Suppressor macrophage (primary cell): ENCODE measurements around the gene TPSG1.
"Not testable (repeated sequence)": the region's sequence is repeated elsewhere in the genome, so short reads cannot be mapped to it uniquely, and the experiment has no call there.

Experiments
- DNase-seq, 4 experiments: peaks; one replicate each; pipeline ENCODE4 v3.0.0-alpha.2; 2020 to 2022

TPSG1 gene

GRCh38 chr16:1230471-1231212, 5.6 kb upstream of the TPSG1 start:
- DNase-seq = not testable (repeated sequence)

GRCh38 chr16:1230084-1230470, 5.0 kb upstream of the TPSG1 start, which contains the start of gene TPSB2:
TSS of gene TPSB2 (minus strand) at chr16:1230184. CDS start at chr16:1229951, 233 bp downstream.
- not testable (repeated sequence) for DNase-seq

DNA sequence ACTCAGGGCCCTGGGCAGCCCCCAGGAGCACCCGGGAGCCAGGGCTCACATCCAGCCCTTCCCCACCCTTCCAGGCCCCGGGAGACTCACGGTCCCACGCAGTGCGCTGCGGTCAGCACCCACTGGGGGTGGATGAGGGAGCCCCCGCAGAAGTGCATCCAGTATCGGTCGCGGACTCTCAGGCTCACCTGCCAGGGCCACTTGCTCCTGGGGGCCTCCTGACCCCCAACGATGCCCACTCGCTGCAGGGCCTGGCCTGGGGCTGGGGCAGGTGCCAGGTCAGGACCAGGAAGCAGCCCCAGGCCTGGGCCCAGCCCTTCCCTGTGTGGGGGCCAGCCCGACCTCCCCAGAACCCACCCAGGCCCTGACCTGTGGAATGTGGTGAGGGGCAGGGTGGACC, 4.4 kb upstream of the TPSG1 start:
- not testable (repeated sequence) for DNase-seq

GRCh38 chr16:1228227-1228626, 3.2 kb upstream of the TPSG1 start:
- not testable (repeated sequence) for DNase-seq

DNA sequence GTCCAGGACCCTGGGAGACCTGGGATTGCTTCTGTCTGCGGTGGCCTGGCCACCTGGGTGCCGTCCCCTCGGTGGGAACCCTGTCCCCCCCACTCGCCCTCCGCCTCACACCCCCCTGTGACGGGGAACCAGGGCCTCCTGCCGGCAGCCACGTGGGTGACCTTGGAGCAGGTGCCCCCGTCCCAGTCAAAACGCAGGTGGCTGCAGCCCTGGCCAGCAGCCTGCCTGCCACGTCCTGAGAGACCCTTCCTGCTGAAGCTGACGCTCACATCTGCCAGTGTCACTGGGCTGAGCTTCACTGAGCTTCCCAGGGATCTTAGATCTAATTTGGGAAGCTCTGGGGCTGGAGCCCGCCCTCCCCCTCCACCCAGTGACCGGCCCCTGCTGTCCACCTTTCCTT, 1.6 kb upstream of the TPSG1 start:
- not testable (repeated sequence) for DNase-seq

- not testable (repeated sequence) for DNase-seq
These were observed 752 bp upstream of the TPSG1 start for GRCh38 chr16:1225728-1226311.

DNA sequence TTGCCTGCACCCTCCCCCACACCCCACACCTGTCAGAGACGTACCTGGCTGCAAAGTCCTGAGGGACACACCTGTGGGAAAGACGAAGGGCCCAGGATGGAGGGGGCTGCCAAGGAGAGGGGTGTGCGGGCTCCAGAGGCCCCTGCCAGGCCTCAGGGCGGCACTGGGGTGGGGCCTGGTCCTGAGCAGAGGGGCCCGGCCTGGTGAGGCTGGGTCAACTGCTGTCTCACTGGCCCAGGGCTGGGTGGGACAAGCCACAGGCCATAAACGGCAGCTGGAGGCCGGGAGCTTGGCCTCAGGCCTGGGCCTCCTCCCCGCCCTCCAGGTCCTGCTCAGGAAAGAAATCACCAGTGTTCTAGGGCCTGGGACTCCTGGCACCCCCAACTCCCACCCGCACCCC, 510 bp downstream of the TPSG1 start:
- DNase-seq = no peak

GRCh38 chr16:1223355-1224214, 1.5 kb downstream of the TPSG1 start:
- DNase-seq = no peak

DNA sequence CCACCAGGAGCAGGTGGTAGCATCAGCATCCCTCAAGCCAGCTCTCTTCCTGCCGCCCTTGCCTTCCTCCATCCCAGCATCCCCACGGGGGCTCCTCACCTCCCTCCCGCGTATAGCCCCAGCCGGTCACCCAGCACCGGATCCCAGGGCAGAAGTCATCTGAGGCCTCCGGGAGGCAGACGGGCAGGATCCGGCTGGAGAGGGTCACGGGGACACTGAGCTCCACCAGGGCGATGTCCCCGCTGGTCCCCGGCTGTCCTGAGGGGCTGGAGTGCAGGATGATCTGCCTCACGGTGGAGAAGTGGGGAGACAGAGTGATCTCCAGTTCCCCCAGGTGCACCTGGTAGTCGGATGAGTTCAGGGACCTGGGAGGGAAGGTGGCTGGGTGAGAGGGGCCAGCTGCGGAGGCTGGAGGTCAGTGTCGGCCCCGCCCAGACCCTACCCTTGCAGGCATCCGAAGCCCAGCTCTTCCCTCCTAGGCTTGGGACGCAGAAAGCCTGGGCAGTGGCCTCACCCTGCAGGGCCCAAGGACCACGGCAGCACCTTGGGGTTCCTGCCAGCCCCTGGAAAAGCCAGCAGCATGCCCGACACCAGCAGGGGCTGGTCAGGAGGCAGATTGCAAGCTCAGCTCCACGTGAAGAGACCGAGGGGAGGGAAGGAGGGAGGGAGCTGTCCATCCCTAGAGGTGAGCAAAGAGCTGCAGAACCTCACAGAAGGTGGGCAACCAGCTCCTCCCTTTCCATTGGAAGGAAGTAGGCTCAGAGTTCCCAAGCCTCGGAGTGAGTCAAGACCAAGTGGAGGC, 2.3 kb downstream of the TPSG1 start:
- no peak for DNase-seq

DNA sequence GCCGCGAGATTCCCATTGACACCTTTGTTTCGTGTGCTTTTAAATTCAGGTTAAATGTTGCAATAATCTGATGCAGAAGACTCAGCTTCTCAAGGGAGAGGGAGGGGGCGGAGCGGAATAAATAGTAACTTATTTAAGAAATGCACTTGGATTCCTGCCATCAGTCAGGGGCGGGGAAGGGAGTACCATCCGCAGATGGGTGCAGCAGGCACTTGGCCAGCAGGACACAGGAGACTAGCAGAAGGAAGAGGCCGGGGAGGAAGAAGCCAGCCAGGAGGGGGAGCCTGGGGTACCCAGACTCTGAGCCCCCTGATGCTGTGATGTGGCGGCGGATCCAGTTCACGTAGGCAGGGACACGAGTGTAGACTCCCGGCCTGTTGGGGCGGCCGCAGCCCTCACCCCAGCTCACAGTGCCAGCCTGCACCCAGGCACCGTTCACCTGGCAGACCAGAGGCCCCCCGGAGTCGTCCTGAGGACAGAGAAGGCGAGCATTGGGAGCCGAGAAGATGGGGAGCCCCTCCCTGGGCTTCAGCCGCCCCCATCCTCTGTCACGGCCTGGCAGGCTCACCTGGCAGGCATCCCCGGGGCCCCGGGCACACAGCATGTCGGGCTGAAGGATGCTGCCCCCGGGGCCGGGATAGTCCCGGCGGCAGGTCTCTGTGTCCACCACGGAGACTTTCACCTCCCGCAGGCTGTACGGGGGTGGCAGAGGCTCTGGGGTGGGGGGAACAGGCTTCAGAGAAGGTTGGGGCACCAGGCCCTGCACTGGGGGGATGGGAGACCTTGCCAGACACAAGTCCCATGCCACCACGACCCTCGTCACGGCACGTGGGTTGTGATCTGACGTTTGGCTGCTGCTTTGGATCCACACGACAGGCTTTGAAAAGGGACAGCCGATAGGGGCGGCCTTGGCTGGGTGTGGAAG, 3.2 kb downstream of the TPSG1 start:
- DNase-seq = no peak

DNA sequence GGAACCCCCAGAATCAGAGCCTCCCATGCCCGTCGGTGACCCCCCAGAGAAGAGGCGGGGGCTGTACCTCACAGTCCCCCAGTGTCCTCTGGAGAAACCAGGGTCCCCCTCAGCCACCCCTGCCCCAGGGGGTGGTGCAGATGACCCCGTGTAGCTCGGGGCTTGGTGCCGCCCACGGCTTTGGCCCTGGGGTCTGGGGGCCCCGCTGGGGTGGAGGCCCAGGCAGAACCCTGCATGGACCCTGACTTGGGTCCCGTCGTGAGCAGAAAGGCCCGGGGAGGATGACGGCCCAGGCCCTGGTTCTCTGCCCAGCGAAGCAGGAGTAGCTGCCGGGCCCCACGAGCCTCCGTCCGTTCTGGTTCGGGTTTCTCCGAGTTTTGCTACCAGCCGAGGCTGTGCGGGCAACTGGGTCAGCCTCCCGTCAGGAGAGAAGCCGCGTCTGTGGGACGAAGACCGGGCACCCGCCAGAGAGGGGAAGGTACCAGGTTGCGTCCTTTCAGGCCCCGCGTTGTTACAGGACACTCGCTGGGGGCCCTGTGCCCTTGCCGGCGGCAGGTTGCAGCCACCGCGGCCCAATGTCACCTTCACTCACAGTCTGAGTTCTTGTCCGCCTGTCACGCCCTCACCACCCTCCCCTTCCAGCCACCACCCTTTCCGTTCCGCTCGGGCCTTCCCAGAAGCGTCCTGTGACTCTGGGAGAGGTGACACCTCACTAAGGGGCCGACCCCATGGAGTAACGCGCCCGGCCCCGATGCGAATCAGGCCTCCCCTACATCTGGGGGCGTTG, 4.0 kb downstream of the TPSG1 start:
- no peak for DNase-seq

DNA sequence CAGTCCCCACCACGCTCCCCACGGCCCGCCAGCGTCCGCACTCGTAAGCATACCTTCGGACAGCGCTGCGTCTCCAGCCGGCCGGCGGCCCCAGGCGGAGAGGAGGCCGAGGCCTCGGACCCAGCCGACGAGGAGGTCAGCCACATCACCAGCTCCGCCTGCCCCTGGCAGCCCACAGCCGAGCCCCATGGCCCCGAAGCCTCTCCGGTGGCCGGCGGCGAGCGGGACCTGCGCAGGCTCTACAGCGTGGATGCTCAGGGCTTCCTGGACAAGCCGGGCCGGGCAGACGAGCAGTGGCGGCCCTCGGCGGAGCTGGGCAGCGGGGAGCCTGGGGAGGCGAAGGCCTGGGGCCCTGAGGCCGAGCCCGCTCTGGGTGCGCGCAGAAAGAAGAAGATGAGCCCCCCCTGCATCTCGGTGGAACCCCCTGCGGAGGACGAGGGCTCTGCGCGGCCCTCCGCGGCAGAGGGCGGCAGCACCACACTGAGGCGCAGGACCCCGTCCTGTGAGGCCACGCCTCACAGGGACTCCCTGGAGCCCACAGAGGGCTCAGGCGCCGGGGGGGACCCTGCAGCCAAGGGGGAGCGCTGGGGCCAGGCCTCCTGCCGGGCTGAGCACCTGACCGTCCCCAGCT, 4.9 kb downstream of the TPSG1 start:
- DNase-seq = no peak

DNA sequence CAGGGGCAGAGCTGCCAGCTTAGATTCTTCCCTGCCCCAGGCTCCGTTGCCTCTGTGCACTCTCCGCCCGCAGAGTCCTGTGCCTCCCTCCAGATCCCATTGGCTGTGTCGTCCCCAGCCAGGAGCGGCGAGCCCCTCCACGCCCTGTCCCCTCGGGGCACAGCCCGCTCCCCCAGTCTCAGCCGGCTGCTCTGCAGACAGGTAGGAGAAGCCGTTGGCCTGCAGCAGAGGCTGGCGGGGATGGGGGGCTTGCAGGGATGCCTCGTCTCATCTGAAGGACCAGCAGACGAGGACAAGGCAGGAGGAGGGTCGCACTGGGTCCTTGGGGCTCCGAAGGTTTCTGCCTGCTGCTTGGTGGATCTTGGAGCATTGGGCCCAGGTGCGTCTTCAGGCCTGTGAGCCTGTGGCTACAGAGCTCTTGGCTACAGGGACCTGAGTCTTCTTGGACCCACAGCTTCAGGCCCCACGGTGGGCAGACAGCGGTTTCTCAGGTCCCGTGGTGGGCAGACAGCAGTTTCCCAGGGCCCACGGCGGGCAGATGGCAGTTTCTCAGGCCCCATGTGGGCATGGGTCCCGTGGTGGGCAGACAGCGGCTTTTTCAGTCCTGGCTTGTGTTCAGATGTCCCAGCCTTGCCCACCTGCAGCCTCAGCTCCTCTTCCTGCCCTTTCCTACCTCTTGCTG, 6.0 kb downstream of the TPSG1 start:
- DNase-seq = no peak

DNA sequence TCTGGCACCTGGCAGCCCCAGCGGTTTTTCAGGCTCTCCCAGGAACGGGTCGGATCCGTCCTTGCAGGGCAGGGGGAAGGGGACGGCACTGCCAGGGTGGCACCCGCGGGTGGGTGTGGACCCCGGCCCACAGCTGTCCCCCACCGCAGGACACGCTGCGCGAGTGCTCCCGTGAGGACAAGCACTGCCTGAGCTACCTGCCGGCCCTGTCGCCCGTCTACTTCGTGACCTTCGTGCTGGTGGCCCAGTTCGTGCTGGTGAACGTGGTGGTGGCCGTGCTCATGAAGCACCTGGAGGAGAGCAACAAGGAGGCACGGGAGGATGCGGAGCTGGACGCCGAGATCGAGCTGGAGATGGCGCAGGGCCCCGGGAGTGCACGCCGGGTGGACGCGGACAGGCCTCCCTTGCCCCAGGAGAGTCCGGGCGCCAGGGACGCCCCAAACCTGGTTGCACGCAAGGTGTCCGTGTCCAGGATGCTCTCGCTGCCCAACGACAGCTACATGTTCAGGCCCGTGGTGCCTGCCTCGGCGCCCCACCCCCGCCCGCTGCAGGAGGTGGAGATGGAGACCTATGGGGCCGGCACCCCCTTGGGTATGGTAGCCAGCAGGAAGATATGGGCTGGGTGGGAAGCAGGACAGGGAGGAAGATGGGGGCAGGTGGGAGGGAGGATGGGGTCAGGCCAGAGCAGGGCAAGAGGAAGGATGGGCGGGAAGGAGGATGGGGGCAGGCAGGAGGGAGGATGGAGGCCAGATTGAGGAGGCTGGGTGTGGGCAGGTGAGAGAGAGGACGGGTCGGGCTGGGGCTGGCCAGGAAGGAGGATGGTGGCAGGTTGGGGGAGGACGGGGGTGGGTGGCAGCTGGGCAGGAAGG, 6.8 kb downstream of the TPSG1 start:
- no peak for DNase-seq

DNA sequence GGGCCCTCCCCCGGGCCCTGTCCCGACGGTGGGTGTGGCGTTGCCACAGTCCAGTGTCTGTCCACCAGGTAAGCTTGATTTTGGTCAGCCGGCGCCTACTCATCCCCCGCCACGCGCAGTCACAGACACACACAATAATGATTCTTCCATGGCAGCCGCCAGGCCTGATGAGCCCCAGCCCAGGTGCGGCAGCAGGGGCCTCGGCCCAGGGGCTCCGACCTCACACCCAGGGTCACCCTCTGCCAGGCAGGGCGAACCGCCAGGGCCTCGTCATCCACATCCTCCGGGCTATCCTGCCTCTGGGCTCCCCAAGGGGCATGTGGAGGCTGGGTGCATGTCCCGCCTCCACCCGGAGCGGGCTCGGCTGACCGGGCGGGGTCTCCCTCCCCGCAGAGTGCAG, 7.5 kb downstream of the TPSG1 start:
- DNase-seq = no peak

DNA sequence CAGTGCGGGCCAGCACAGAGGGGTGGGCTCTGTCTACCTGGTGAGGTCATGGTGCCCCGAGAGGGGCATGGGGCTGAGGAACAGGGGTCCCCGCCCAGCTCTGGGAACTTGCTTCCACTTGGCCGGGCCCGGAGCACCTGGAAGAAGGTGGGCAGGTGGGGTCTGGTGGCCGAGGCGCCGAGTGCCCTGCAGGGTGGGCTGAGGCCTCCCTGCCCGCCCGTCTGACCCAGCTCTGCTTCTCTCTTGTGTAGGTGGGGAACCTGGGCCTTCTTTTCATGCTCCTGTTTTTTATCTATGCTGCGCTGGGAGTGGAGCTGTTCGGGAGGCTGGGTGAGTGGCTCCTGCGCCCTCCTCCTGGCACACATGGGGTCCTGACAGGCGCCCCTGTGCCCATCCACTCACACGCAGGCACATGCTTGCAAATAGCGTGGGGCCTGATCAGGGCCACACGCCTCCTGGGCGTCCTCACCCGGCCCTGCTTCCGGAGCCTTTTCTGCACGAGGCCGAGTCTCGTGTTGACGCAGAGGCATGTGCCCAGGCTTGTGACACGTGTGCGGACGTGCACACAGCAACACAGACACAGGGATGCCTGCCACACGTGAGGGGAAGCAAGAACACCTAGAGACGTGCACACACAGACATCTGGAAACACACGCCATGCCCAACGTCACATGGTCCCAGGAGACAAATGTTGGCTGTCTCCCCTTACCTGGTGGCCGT, 8.2 kb downstream of the TPSG1 start:
- no peak for DNase-seq

DNA sequence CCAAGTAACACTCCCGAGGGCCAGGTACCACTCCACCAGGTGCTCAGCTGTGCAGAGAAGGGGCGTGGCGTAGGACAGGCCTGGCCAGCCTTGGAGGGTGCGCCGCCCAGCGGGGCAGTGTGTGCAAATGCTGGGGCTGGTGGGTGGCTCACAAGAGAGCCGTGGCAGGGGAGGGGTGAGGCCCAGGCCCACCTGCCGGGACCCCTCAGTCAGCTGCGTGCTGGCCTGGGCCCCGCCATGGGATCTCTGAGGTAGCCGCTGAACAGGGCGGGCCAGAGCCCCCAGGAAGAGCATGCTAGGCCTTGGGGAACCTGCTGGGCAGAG, 8.8 kb downstream of the TPSG1 start:
- DNase-seq = no peak
